Loucy (cell line): Measurements from ENCODE around the gene DCHS2.

ENCODE experiments used
- H2AFZ ChIP-seq: fragments of 200-600 bp; sonication (generic); 2 replicates; pipeline ENCODE4 v1.6.0; 2016; ENCODE audit warnings: antibody characterized with exemption, mild to moderate bottlenecking, low read length, moderate library complexity
- H3F3A ChIP-seq: fragments of 200-600 bp; 2 replicates; pipeline ENCODE4 v1.6.0; 2016; ENCODE audit warnings: antibody characterized with exemption, low read depth, mild to moderate bottlenecking
- H3K27me3 ChIP-seq: fragments of 200-600 bp; sonication (generic); 2 replicates; pipeline ENCODE4 v1.6.1; 2014; ENCODE audit warnings: low read length, mild to moderate bottlenecking; ENCODE audit not compliant: insufficient read depth, poor library complexity, severe bottlenecking
- H3K36me3 ChIP-seq: fragments of 200-600 bp; sonication (generic); 2 replicates; pipeline ENCODE4 v1.6.1; 2016; ENCODE audit warnings: low read length; ENCODE audit not compliant: insufficient read depth
- H3K4me1 ChIP-seq: fragments of 200-600 bp; sonication (generic); 2 replicates; pipeline ENCODE4 v1.5.1; 2014; ENCODE audit warnings: low read length, mild to moderate bottlenecking; ENCODE audit not compliant: insufficient read depth, poor library complexity, severe bottlenecking
- H3K4me2 ChIP-seq: fragments of 200-600 bp; sonication (generic); 2 replicates; pipeline ENCODE4 v1.6.0; 2014; ENCODE audit warnings: antibody characterized with exemption, low read length, low read depth, mild to moderate bottlenecking; ENCODE audit not compliant: poor library complexity, severe bottlenecking
- H3K4me3 ChIP-seq: fragments of 200-600 bp; sonication (generic); 2 replicates; pipeline ENCODE4 v1.5.1; 2014; ENCODE audit warnings: low read length, mild to moderate bottlenecking, mixed read lengths; ENCODE audit not compliant: poor library complexity, severe bottlenecking
- H3K79me2 ChIP-seq: fragments of 200-600 bp; sonication (generic); 2 replicates; pipeline ENCODE4 v1.6.1; 2014; ENCODE audit warnings: low read length; ENCODE audit not compliant: insufficient read depth
- H3K9ac ChIP-seq: fragments of 200-600 bp; sonication (generic); 2 replicates; pipeline ENCODE4 v1.6.0; 2014; ENCODE audit warnings: mild to moderate bottlenecking, low read depth, low read length, moderate library complexity; ENCODE audit not compliant: poor library complexity, severe bottlenecking
- H3K9me2 ChIP-seq: fragments of 200-600 bp; sonication (generic); replicated peaks from 2 replicates; pipeline ENCODE4 v1.6.1; 2016; ENCODE audit warnings: low read depth, low read length, mixed read lengths
- H3K9me3 ChIP-seq: fragments of 200-600 bp; sonication (generic); 2 replicates; pipeline ENCODE4 v1.6.1; 2014; ENCODE audit warnings: mild to moderate bottlenecking, antibody characterized with exemption, low read length, low read depth; ENCODE audit not compliant: insufficient read depth
- H4K20me1 ChIP-seq: fragments of 200-600 bp; sonication (generic); 2 replicates; pipeline ENCODE4 v1.6.0; 2014; ENCODE audit warnings: antibody characterized with exemption, low read length, mild to moderate bottlenecking; ENCODE audit not compliant: insufficient read depth, poor library complexity, severe bottlenecking
- CTCF ChIP-seq: fragments of 200-600 bp; sonication (generic); conservative IDR thresholded peaks from 2 replicates; pipeline ENCODE4 v1.5.1; 2014; ENCODE audit warnings: mild to moderate bottlenecking, antibody characterized with exemption, low read length
- EZH2phosphoT487 ChIP-seq: fragments of 200-600 bp; IDR thresholded peaks from 2 replicates; pipeline ENCODE4 v1.6.1; 2018; ENCODE audit warnings: antibody characterized with exemption, mild to moderate bottlenecking, moderate library complexity, borderline replicate concordance

The DCHS2 gene

GRCh38 chr4:154516318-154517029, 24.9 kb upstream of the DCHS2 start:
- Histone ChIP-seq H3K27me3 (no peaks in the 10 kb centered on the region), H3K9ac (no peak overlapping the region), H3K9me3 (no peaks in the 10 kb centered on the region), H3K79me2 (no peaks in the 10 kb centered on the region), H3K4me2 (no peak overlapping the region), H3K4me1 (no peaks in the 10 kb centered on the region), H2AFZ (no peak overlapping the region), H3F3A (no peaks in the 10 kb centered on the region), H3K4me3 (no peak overlapping the region), H3K9me2 (no peaks in the 10 kb centered on the region), H4K20me1 (no peaks in the 10 kb centered on the region), H3K36me3 (no peaks in the 10 kb centered on the region)
- no peak for TF ChIP-seq EZH2phosphoT487
- no peak for TF ChIP-seq CTCF

DNA sequence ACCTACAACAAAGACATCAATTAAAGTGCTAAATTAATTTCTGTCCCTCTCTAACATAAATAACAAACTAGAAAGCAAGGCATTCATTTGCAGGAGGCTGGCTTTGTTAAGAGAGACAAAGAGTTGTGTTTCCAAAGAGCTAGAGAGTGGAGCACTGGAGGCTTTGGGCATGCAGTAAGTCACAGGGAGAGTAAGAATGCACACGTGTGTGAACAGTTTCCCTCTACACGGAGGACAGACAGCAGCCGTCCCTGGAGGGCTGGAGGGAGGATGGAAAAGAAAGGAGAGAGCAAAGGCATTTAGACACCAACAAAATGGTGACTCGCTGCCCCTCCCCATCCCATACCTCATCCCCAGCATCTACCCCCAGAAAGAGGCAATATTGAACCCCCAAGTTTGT, 20.4 kb upstream of the DCHS2 start:
- Histone ChIP-seq H3K9me2 (no peaks in the 10 kb centered on the region), H2AFZ (no peak overlapping the region), H3K4me1 (no peaks in the 10 kb centered on the region), H3K4me3 (no peak overlapping the region), H4K20me1 (no peaks in the 10 kb centered on the region), H3K79me2 (no peaks in the 10 kb centered on the region), H3K9me3 (no peaks in the 10 kb centered on the region), H3K36me3 (no peaks in the 10 kb centered on the region), H3K9ac (no peak overlapping the region), H3K4me2 (no peak overlapping the region), H3K27me3 (peaks cover 6% of the 10 kb centered on the region), H3F3A (no peaks in the 10 kb centered on the region)
- no peak for TF ChIP-seq CTCF

DNA sequence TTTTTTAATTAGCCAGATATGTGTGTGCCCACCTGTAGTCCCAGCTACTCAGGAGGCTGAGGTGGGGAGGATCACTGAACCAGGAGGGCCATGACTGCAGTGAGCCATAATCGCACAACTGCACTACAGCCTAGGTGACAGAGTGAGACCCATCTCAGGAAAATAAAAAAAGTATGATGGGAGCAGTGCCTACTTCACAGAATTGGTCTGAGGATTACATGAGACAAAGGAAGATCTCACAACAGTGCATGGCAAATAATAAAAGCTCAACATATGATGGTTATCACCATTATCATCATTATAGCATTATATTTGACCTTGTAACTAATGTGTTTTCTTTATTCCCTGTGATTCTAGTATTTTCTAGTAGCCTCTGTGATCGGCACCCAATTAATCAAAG, 19.9 kb upstream of the DCHS2 start:
- H3K4me2 ChIP-seq = no peak overlapping the region
- no peak overlapping the region for H3K9ac ChIP-seq
- H3K9me3 ChIP-seq = no peaks in the 10 kb centered on the region
- no peak overlapping the region for H3K4me3 ChIP-seq
- no peaks in the 10 kb centered on the region for H3F3A ChIP-seq
- no peaks in the 10 kb centered on the region for H3K36me3 ChIP-seq
- H2AFZ ChIP-seq = no peak overlapping the region
- H3K27me3 ChIP-seq = peaks cover 6% of the 10 kb centered on the region
- H3K4me1 ChIP-seq = no peaks in the 10 kb centered on the region
- TF ChIP-seq CTCF (no peak), EZH2phosphoT487 (no peak)
- no peaks in the 10 kb centered on the region for H4K20me1 ChIP-seq
- H3K79me2 ChIP-seq = no peaks in the 10 kb centered on the region
- no peaks in the 10 kb centered on the region for H3K9me2 ChIP-seq
